GM19455 (cell line): ENCODE data around the gene TCEAL1.
"Not testable (repeated sequence)": the region's sequence is repeated elsewhere in the genome, so short reads cannot be mapped to it uniquely, and the experiment has no call there.

Source experiments
- ATAC-seq: cut with Tn5 transposase; IDR thresholded peaks from one replicate; pipeline ENCODE4 v1.9.1; 2021; ENCODE audit not compliant: unreplicated experiment

The TCEAL1 gene

DNA sequence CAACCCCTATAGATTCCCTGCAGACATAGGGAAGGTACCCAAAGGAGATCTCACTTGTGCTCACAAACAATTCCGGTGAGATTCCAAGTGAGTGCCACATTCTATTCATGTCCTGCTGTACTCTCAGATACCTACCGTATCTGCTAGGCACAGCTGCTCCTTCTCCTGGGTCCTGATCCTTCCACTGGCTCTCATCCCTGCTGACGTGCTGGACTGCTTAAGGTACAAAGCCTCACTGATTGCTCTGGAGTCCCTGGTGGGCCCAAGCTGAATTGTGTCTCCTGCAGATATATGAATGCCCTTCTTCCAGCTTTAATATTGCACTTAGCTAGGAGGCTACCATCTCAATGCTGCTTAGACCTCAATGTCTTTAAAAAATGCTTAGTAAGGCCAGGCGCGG, 2.4 kb downstream of the TCEAL1 start:
- no peak for ATAC-seq

GRCh38 chrX:103635436-103635835, 6.7 kb downstream of the TCEAL1 start:
- ATAC-seq, result no peak

DNA sequence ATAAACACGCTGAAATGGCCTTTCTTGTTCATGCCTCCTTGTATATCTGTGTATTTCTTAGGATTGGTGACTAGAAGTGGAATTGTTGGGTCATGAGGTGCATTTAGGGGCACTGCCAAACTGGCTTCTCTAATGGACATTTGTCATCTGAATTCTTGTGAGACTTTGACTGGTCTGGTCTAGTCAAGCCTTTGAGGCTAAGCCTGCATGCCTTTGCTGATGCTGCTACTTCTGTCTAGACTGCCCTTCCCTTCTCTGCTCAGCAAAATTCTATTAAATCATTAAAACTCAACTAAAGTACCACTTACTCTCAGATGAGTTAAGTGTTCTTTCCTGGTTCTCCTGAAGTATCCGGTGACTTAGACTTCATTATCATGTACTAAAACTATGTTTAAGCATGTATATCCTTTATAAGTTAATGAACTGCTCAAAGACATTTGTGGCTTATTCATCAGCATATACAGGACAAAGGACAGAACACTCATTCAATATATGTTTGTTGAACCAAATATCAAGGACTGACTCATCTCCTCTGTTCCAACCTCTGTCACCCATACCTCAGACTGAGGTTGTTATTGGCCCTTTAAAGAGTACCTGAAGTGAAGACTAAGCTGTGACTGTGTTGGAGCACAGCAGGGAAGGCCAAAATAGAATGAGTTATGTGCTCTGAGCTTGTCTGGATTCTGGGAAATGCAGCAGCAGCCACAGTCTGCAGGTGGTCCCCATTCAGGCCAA, 9.0 kb downstream of the TCEAL1 start:
- ATAC-seq, result no peak

GRCh38 chrX:103638479-103639346, 9.9 kb downstream of the TCEAL1 start:
- ATAC-seq, result not testable (repeated sequence)

DNA sequence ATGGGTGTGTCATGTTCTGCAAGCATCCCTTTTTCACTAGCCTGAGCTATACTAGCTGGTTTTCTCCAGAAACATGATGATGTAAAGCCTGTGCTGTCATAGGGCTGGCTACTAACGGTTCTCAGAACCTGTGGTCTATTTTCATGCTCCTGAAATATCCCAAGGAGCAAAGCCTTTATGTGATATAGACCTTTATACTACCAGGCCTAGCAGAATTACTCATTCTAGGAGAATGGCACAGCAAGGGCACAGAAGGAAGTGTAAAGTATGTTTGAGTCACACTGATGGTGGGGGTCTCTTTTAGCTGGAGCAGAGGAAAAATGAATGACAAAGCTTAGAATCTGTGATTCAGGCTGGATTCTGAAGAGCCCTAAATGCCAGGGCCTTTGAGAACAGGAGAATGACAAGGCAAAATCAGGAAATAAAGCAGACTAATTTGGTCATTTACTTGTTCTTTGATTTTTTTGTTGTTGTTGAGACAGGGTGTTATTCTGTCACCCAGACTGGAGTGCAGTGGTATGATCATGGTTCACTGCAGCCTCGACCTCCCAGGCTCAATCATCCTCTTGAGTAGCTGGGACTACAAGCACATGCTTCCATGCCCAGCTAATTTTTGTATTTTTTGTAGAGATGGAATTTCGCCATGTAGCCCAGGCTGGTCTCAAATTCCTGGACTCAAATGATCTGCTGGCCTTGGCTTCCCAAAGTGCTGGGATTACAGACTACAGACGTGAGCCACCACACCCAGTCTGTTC, 11.8 kb downstream of the TCEAL1 start:
- no peak for ATAC-seq

- ATAC-seq, result no peak
Observed at GRCh38 chrX:103644125-103644524, 15.3 kb downstream of the TCEAL1 start.

DNA sequence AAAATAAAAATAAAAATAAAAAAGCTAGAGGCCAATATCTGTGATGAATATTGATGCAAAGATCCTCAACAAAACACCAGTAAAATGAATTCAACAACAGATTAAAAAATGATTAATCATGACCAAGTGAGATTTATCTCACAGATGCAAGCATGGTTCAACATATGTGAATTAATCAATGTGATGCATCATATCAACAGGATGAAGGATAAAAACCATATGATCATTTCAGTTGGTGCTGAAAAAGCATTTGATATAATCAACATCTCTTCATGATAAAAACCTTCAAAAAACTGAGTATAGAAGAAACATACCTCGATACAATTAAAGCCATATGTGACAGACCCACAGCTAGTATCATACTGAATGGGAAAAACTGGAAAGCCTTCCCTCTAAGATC, 18.9 kb downstream of the TCEAL1 start:
- ATAC-seq, result no peak

- no peak for ATAC-seq
Observed at GRCh38 chrX:103651151-103651773, 22.5 kb downstream of the TCEAL1 start.

- not testable (repeated sequence) for ATAC-seq
Observed at GRCh38 chrX:103655230-103656000, 26.6 kb downstream of the TCEAL1 start.

DNA sequence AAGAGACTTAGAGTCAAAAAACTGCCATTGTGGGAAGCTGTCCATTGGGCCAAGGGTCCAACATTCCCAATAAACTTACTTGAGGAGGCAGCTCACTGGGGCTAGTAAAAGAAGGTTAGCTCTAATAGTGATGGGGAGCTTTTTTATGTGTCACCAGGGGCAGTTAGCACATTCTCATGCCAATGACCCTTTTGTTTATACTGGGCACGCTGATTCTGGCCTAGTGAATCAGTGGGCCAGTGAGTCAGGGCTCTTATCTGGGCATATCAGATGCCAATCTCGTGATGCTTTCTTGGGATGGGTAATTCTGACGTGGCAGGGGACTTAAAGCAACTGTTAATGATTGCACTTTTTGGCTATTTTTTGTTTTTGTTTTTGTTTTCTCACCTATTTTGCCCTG, 27.8 kb downstream of the TCEAL1 start:
- no peak for ATAC-seq

DNA sequence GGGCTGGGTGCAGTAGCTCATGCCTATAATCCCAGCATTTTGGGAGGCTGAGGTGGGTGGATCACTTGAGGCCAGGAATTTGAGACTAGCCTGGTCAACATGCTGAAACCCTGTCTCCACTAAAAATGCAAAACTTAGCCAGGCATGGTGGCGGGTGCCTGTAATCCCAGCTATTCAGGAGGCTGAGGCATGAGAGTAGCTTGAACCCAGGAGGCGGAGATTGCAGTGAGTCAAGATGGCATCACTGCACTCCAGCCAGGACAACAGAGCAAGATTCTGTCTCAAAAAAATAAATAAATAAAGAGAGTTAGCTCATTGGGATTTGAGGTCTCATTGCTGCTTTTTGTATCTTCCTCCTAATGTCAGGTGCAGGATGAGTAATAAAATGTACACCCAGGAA, 28.3 kb downstream of the TCEAL1 start:
- ATAC-seq, result not testable (repeated sequence)

- ATAC-seq, result no peak
Observed at GRCh38 chrX:103658681-103659433, 30.1 kb downstream of the TCEAL1 start.

- not testable (repeated sequence) for ATAC-seq
Observed at GRCh38 chrX:103659460-103659859, 30.7 kb downstream of the TCEAL1 start.

DNA sequence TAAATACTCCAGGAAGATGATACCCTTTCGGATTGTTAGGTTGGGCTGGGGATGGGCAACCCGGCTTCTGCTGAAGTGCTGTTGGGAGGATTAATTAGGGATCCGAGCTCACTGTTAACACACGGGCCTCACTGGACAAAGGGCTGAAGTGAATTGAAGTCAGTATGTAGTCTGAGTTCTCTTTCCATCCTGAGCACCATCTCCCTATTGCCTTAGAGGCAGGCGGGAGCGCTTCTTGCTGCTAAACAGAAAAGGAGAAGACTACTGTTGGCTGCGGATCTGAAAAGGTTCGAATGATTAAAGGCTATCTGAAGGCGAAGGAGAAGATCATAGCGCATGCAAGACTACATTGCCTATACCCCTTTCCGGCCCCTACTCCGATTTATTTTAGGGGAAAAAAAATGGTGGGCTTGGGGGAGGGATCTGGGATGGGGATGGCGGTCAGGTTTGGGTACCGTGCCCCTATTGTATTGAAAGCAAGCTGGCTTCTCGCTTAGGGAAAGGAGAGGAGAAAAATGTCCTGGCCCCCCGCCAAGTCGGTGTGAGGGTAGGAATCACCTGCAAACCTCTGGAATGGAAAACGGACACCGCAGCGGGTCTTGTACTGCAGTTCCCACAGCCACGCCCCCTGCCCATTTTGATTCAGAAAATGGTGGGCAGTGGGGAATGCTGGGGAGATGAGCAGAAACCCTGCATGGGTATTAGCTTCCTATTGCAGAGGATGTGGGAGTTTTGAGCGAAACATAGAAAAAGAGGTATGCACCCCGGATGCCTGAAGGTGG, 35.4 kb downstream of the TCEAL1 start:
- ATAC-seq, result no peak

DNA sequence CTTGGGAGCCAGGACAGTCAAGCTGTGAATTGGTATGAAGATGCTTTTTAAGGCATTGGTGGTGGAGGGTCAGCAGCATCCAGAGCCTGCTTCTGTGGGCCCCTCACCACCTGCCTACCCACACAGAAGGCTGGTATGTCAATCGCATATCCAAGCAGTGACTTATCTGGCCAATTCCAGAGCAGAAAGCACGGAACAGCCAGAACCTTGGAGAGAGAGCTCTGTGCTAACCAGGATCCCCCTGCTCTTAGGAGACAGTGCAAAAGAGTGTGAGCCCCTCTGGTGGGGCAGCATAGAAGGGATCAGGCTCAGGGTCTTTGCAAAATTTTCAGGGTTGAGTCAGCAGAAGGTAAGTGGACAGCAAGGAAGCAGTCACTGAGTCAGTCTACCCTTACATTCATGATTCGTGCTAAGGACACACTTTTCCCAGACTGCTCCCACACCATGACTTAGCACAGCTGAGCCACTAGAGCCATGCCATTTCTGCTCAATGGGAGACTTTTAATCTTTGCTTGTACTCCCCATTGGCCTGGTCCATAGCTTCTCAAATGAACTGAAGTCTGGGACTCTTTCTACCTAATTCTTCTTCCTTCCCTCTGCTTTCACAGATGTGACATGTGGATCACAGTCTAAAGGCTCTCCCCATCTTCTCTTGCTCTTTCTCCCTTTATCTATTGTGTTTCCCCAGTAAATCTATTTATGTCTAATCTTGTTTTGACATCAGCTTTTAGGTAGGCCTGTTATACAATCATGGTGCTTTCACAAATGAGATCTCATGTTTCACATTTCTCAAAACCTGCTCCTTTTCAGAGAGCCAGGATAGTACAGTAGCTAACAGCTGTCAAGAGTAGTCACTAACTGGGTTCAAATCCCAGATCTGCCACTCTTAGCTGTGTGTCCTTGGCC, 37.7 kb downstream of the TCEAL1 start:
- ATAC-seq, result no peak

DNA sequence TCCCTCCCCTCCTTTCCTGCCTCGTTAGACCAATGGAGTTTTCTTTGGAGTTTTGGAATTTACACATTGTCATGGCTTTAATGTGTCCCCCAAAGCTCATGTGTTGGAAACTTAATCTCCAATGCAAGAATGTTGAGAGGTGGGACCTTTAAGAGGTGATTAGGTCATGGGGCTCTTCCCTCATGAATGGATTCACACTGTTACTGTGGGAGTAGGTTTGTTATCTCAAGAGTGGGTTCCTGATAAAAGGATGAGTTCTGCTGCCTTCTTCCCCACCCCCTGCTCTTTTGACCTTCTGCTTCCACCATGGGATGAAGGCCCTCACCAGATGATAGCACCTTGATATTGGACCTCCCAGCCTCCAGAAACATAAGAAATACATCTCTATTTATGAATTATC, 41.0 kb downstream of the TCEAL1 start:
- ATAC-seq, result no peak

GRCh38 chrX:103674531-103675454, 46.0 kb downstream of the TCEAL1 start:
- ATAC-seq, result no peak
